Measurements from ENCODE around the gene PRKG1.

DNA sequence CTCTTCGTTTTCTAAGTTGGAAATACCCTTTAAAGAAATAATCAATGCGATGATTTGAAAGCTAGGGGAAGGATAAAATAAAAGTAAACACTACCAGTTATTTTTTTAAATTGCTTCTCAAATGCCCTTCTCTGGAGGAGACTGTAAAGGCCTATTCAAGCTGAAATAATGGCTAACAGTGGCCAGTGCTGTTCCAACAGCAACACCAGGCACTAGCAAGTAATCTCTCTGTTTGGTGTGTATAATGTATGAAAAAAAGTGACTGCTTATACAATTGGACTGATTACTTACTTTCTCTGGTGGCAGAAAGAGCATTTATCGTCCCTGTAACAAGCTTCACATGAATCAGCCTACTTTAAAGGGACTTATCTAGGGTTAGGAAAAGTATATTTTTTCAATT is 522.4 kb downstream of the PRKG1 start:
- TF ChIP-seq CEBPB (IDR thresholded peaks at IDR 0.05; ENCODE audit: low read depth, low read length): no peak
- TF ChIP-seq, protein P1, sequence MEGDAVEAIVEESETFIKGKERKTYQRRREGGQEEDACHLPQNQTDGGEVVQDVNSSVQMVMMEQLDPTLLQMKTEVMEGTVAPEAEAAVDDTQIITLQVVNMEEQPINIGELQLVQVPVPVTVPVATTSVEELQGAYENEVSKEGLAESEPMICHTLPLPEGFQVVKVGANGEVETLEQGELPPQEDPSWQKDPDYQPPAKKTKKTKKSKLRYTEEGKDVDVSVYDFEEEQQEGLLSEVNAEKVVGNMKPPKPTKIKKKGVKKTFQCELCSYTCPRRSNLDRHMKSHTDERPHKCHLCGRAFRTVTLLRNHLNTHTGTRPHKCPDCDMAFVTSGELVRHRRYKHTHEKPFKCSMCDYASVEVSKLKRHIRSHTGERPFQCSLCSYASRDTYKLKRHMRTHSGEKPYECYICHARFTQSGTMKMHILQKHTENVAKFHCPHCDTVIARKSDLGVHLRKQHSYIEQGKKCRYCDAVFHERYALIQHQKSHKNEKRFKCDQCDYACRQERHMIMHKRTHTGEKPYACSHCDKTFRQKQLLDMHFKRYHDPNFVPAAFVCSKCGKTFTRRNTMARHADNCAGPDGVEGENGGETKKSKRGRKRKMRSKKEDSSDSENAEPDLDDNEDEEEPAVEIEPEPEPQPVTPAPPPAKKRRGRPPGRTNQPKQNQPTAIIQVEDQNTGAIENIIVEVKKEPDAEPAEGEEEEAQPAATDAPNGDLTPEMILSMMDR (conservative IDR thresholded peaks at IDR 0.05; ENCODE audit: low read depth, low read length): no peak
